ENCODE results near the gene MAN1C1. TPM values are rescaled to one million over a fixed set of nuclear protein-coding genes. Genes with fewer than 3 reads are reported as not detected.

MAN1C1 gene
- total and polyA plus RNA-seq, 9 of the 15 experiments (the other 6 are each of a cell fraction or from before 2014, with no cell fraction given) = 0.04 to 0.44 (median 0.10) TPM; not detected in 3

DNA sequence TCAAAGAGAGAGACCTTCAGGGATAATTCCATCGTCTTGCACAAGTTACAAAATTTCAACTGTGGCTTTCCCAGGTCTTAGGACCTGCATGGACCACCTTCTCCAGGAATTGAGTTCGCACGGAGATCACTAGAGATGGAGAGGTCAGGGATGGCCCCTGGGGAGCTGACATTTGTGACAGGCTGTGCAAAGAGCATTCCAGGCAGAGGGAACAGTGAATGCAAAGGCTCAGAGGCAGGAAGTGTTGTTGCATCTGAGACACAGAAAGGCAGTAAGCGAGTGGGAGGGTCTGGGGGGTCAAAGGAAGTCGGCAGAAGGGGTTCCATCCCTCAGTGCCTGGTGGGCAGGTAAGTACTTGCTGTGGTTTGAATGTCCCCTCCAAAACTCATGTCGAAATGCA lies 173.9 kb downstream of the MAN1C1 start (continued):
- TF ChIP-seq ATF1 (CRISPR knock-in tag; IDR thresholded peaks at IDR 0.05) = no peak
- no peak for TF ChIP-seq ATF1 (tag; IDR thresholded peaks at IDR 0.05)
- TF ChIP-seq, protein P1, sequence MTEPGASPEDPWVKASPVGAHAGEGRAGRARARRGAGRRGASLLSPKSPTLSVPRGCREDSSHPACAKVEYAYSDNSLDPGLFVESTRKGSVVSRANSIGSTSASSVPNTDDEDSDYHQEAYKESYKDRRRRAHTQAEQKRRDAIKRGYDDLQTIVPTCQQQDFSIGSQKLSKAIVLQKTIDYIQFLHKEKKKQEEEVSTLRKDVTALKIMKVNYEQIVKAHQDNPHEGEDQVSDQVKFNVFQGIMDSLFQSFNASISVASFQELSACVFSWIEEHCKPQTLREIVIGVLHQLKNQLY (CRISPR knock-in tag; conservative IDR thresholded peaks at IDR 0.05) = no peak
- TF ChIP-seq FOSL1 (tag; conservative IDR thresholded peaks at IDR 0.05) = no peak
- TF ChIP-seq PHF21A (IDR thresholded peaks at IDR 0.05; ENCODE audit: borderline replicate concordance, low read depth) = no peak
- peak in 1 of 2 experiments; percentile 57; a peak in 1 of 4 replicates for TF ChIP-seq TEAD1 (CRISPR knock-in tag; IDR thresholded peaks at IDR 0.05)

DNA sequence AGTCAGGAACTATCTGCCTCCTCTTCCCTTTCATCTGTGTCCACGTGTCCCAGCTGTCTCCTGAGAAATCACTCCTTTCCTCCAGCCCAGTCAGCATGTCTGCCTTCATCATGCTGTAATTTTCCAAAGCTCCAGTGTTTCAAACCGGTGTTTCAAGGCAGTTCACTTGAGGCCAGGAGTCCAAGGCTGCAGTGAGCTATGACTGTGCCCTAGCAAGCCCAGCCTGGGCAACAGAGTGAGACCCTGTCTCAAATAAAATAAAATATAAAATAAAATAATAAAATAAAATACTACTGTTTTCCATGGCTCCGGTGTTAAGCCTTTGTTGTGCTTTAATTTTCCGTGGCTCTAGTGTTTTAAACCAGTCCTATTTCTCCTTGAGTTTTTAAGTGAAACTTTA lies 175.5 kb downstream of the MAN1C1 start:
- no peaks in the 10 kb centered on the region for H3K36me3 ChIP-seq (ENCODE audit: control insufficient read depth, insufficient read depth, low read length)
- H3K4me3 ChIP-seq = no peak overlapping the region
- ChIA-PET POLR2A (interaction anchor here (0.7 to 1.9 kb wide), 4 partner anchors 10 to 65 kb away, joined by 3 to 6 read pairs (median 4); no protein-coding TSS in a partner anchor), CTCF (ENCODE audit: low intra/inter-chr PET ratio) (interaction anchor here (0.6 kb wide), 1 partner anchor 199 kb away, joined by 3 read pairs; no protein-coding TSS in a partner anchor)
- no peak overlapping the region for H2AFZ ChIP-seq (ENCODE audit: low read depth, low read length)
- no peak for ATAC-seq
- no peaks in the 10 kb centered on the region for H4K20me1 ChIP-seq (replicated peaks; ENCODE audit: control insufficient read depth, insufficient read depth, low read length)
- no peaks in the 10 kb centered on the region for H3K9me1 ChIP-seq (ENCODE audit: control insufficient read depth, insufficient read depth, low read length)
- WGBS (ENCODE audit: insufficient coverage, low coverage, missing lambda C conversion rate) = 23% methylated on average over 4 of the region's 4 CpGs
- in situ Hi-C loops (cut with MboI) (loop anchor here (5.0 kb wide), 1 partner anchor 50 kb away; no protein-coding TSS in a partner anchor), intact Hi-C loops (cut with micrococcal nuclease) (loop anchor here (10.0 kb wide), 1 partner anchor 47 kb away; no protein-coding TSS in a partner anchor)
- H3K27me3 ChIP-seq (ENCODE audit: control insufficient read depth in 2 of 2, insufficient read depth in 2 of 2, low read length in 2 of 2) = peaks cover 40 to 74% of the 10 kb centered on the region in 2 experiments
- BruUV-seq (replicated peaks) = no TSS peak
- H3K4me2 ChIP-seq (ENCODE audit: insufficient read depth, low read length) = no peak overlapping the region
- H3K27ac ChIP-seq (ENCODE audit: extremely low read depth, low read depth, low read length) = no peak overlapping the region
- no peak for DNase-seq (ENCODE audit: extremely low read depth in 1 of 4, low spot score in 3 of 4)
- FAIRE-seq = no peak
- no peaks in the 10 kb centered on the region for H3K79me2 ChIP-seq (ENCODE audit: control insufficient read depth, insufficient read depth, low read length)
- H3K4me1 ChIP-seq (replicated peaks in 1 of 2; ENCODE audit: control insufficient read depth in 2 of 2, insufficient read depth in 2 of 2, low read length in 2 of 2) = no peaks in the 10 kb centered on the region; a peak in 1 of 5 replicates
- H3K9ac ChIP-seq (ENCODE audit: insufficient read depth in 1 of 2, low read depth in 2 of 2, low read length in 2 of 2) = no peak overlapping the region; a peak in 1 of 4 replicates
- no peaks in the 10 kb centered on the region for H3K9me3 ChIP-seq (replicated peaks; ENCODE audit: control insufficient read depth, insufficient read depth, low read depth, low read length)
- TF ChIP-seq ZNF3 (CRISPR knock-in tag; IDR thresholded peaks at IDR 0.05) = no peak
- no peak for TF ChIP-seq XRCC3 (IDR thresholded peaks at IDR 0.05)
- TF ChIP-seq MED1 (CRISPR knock-in tag; IDR thresholded peaks at IDR 0.05; ENCODE audit: borderline replicate concordance) = no peak
- TF ChIP-seq, protein P2, sequence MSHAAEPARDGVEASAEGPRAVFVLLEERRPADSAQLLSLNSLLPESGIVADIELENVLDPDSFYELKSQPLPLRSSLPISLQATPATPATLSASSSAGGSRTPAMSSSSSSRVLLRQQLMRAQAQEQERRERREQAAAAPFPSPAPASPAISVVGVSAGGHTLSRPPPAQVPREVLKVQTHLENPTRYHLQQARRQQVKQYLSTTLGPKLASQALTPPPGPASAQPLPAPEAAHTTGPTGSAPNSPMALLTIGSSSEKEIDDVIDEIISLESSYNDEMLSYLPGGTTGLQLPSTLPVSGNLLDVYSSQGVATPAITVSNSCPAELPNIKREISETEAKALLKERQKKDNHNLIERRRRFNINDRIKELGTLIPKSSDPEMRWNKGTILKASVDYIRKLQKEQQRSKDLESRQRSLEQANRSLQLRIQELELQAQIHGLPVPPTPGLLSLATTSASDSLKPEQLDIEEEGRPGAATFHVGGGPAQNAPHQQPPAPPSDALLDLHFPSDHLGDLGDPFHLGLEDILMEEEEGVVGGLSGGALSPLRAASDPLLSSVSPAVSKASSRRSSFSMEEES (CRISPR knock-in tag; IDR thresholded peaks at IDR 0.05) = no peak
- no peak for TF ChIP-seq SIN3A (IDR thresholded peaks at IDR 0.05; ENCODE audit: borderline replicate concordance in 2 of 2, control insufficient read depth in 1 of 2, low read depth in 2 of 2, low read length in 2 of 2)
- no peak for TF ChIP-seq ADNP (tag; IDR thresholded peaks at IDR 0.05)
- TF ChIP-seq, protein P3, sequence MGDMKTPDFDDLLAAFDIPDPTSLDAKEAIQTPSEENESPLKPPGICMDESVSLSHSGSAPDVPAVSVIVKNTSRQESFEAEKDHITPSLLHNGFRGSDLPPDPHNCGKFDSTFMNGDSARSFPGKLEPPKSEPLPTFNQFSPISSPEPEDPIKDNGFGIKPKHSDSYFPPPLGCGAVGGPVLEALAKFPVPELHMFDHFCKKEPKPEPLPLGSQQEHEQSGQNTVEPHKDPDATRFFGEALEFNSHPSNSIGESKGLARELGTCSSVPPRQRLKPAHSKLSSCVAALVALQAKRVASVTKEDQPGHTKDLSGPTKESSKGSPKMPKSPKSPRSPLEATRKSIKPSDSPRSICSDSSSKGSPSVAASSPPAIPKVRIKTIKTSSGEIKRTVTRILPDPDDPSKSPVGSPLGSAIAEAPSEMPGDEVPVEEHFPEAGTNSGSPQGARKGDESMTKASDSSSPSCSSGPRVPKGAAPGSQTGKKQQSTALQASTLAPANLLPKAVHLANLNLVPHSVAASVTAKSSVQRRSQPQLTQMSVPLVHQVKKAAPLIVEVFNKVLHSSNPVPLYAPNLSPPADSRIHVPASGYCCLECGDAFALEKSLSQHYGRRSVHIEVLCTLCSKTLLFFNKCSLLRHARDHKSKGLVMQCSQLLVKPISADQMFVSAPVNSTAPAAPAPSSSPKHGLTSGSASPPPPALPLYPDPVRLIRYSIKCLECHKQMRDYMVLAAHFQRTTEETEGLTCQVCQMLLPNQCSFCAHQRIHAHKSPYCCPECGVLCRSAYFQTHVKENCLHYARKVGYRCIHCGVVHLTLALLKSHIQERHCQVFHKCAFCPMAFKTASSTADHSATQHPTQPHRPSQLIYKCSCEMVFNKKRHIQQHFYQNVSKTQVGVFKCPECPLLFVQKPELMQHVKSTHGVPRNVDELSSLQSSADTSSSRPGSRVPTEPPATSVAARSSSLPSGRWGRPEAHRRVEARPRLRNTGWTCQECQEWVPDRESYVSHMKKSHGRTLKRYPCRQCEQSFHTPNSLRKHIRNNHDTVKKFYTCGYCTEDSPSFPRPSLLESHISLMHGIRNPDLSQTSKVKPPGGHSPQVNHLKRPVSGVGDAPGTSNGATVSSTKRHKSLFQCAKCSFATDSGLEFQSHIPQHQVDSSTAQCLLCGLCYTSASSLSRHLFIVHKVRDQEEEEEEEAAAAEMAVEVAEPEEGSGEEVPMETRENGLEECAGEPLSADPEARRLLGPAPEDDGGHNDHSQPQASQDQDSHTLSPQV (IDR thresholded peaks at IDR 0.05) = no peak
